NCI-H187 (cell line): Measurements from ENCODE around the gene NCKAP5.

Experiments
- DNase-seq, 2 experiments: peaks; one replicate each; lab custom pipeline; 2025; lab: John Stamatoyannopoulos, UW

The NCKAP5 gene

DNA sequence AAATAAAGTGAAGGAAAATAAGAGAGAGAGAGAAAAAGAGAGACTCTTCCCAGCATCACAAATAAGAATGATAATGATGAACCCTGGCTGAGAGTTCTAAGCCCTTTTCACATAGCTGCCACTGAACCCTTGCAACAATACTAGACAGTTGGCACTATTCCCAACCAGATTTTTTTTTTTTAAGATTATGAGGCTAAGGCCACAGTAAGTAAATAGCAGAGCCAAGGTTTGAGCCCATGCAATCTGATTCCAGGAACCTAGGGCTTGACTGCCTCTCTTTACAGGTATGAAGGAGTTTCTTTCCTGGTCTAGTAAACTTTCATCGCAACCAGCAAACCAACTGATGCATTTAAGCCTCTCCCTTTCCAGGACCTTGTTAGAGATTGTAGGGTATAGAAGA, 424.6 kb downstream of the NCKAP5 start:
- no peak for DNase-seq

DNA sequence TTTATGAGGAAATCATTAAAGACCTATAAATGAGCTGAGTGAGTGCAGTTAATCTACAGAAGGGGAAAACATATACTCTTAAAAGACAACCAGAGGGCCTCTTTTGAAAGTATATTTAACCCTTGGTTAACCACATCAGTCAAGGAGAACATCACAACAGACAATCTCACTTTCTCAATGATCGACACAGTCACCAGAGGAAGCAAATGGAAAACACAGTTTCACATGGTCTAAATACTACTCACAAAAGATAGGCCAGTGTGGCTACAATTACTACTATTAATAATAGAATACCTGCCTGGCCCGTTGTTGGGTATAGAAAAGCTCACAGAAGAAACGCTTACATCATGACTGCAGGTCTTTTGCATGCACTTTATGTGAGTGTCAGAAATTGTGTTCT, 426.2 kb downstream of the NCKAP5 start:
- DNase-seq = no peak

DNA sequence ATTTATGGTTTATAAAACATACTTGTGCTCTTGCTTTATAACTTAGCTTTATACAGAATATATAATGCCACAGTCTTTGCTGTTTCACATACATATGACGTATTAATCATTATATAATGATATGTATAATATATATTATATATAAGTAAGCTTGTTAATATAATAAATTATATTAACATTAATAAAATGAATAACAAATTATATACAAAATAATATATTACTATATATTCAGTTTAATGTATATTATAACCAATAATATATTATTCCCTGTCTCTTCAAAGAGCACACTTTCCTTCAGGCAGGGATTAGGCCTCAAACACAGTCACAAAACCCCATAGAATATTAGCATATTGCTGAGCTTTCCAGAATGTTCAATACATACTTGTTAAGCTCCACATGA, 427.6 kb downstream of the NCKAP5 start:
- no peak for DNase-seq

DNA sequence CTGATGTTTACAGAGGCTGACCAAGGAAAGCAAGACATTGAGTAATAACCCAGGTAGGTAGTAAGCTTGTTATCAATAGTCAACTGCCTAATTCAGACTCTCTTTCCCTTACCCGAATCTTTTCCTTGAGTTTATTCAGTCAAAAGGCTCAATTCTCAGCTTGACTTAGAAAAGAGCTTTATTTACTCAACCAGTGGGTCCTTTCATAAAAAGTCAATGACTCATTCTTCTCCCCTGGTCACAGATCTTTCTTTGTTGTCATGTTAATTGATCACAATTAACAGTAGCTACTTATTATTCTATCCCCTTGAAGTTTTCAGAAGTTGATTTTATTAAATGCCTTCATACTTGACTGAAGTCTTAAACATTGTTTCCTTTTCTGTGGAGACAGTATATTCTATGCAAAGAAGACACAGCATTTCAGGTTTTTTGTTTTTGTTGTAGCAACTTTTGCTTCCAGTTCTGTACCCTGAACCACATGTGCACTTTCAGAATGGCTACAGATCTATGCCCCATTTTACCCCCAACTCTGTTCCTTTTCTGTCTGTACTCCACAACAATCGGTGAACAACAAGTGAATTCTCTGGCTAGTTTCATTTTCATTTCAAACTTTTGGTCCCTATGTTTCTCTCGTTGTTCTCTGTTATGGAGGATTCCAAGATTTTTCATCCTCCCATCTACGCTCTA, 428.3 kb downstream of the NCKAP5 start:
- DNase-seq = no peak

DNA sequence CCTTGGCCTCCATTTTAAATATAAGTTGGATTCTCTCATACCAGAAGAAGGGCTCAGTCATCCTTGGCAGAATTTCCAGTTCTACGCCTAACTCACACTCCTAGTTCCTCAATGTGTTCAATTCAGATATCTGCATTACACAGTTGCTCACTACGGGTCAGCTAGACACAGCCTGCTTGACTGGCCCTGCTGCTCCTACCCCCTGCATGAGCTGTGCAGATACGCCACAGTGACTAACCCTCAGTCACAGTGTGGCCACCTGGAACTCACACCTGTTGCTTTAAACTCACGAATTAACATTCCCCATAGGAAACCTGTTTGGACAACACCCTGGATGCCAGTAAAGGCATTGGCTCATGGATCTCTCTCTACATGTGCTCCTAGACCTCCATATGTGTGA, 429.6 kb downstream of the NCKAP5 start:
- DNase-seq = no peak

DNA sequence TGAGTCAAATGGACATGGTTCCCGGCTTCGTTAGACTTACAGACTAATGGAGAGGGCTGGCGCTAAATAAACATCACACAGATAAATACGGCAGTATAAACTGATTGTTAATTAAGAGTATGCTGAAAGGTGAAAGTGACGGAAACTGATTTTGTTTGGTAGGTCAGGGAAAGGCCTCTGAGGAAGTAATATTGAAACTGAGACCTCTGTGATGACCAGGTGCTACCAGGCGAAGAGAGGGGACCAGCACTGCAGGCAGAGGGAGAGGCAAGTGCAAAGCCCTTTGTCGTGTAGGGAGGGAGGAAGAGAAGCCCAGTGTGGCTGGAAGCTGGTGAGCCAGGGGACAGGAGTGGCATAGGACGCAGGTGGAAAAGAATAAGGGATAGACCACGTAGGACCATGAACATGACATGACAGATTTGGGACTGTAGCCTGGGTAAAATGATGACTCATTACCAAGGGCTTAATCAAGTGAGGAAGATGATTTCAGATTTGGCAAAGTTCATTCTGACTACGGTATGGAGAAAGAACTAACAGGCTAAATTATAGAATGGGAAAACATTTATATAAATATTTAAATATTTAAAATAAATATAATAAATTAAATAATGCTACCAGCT, 433.1 kb downstream of the NCKAP5 start:
- no peak for DNase-seq

DNA sequence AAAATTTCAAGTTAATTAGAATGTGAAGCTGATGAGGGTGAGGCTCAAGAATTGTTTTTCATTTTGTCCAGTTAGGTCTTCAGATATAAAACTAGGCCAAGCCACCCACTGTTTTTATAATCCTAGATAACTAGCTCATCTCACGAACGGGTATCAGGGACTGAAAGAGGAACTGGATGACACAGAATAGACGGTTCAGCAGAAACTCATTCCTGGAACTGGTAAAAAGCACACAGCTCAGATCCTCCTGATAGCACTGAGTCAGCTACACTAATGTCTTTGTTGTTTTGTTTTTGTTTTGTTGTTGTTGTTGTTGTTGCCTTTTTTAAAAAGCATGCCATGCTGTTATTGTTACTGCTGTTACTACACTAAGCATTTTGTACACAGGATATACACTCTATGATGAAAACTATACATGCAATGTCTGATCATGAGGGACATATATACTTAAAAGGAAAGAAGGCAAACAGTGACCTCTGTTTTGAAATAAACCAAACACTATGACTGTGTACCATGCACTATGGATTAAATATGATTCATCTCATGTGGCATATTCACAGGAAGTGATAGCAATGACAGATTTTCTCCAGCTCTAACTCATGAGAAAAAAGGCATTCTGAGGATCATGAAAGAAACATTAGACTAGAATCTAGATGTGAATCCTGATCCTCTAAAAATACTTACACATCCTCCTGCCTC, 437.6 kb downstream of the NCKAP5 start:
- DNase-seq = no peak

DNA sequence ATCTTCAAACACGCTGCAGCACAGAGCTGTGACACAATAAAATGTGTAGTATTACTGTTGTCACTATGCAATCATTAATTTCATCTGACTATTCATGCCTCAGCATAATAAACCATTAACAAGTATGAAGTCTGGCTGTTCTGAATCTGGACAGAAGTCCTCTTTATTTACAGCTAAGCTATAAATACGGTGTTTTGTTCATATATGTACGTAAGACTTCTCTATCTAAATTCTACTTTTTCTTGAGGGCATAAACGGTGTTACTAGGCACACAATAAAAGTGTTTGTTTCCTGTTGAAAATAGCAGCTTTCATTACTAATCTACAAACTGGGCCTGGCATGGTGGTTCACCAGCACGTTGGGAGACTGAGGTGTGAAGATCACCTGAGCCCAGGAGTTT, 443.8 kb downstream of the NCKAP5 start:
- DNase-seq = no peak

DNA sequence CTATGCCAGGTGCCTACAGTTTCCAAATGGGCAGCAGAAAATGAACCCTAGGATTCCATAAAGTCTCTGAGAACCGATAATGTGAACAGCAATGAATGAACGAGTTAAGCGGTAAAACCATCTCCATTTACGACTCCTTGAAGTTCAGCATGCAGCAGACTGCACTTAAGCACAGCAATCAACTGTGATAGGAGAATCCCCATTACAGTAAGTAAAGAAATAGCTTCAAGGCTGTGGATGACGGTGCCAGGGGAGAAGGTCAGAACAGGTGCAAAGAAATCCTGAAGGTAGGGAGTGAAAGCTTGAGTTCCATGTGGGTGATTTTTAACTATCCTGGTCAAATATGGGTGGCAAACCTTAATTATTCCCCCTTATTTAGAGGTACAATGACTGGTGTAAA, 444.4 kb downstream of the NCKAP5 start:
- peak in 1 of 2 experiments; percentile 19 for DNase-seq

DNA sequence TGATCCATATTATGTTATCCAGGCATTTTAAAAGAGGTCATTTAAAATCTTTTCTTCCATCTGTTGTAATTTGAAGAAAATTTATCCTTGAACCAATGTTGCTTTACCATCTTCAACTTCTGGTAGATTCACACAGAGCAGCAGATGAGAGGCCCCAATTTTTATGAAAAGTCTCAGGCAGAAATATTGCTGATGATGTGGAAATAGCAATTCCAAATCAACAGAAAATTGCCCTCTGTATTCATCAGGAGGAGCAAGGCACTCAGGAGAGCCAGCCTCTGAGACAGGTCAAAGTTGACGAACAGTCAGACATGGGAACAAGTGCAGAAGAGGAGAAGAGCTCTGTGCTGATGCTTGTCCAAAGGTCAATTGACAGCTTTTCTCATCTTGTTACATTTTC, 444.9 kb downstream of the NCKAP5 start:
- DNase-seq = no peak

DNA sequence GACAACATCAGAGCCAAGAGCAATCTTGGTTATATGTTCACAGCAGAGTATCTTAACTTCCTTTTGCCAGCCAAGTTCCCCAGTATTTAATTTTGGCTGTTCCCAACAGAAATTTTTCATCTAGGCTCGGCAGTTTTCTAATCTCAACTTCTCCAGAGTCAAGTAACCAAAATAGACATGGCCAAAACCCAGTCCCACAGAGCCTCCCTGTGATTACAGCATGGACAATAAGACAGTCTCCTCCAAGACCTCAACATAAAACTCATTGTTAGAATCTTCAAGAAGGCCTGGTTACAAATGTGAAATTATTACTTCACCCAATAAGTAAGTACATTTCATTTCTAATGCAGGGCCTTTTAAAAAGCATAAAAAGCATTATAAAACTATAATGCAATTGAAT, 445.7 kb downstream of the NCKAP5 start:
- no peak for DNase-seq

DNA sequence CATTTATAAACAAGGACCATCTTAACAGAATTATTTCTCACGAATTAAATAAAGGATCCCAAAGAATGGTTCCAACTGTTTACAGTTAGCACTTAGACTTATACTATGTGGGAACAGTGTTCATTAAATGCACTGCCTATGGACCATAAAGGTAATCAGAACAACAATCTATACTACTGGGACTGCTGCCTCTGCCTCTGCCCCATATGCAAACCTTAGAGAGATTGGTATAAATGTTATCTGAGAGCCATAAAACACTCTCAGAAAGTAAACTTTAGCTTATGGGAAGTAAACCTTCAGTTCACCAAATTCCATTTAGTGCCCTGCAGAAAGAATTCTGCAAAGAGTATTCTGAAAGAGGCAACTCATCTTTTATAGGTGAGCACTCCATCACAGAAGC, 448.0 kb downstream of the NCKAP5 start:
- DNase-seq = no peak

DNA sequence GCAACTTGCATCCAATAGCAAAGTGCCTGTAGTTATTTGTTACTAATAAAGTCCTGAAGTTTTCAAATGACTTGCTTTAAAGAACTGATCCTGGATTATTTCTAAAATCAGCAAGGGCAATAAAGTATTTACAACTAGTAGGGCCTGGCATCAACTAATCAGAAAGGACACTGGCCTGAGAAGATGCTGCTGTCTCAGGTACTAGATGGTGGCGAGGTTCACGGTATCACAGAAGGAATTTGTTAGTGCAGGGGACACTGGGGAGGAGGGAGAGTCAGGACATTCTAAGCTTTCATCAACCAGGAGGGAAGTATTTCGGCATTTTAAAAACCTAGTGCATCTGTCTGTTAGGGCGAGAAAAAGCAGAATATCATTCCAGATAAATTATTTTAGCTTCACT, 458.1 kb downstream of the NCKAP5 start:
- no peak for DNase-seq

DNA sequence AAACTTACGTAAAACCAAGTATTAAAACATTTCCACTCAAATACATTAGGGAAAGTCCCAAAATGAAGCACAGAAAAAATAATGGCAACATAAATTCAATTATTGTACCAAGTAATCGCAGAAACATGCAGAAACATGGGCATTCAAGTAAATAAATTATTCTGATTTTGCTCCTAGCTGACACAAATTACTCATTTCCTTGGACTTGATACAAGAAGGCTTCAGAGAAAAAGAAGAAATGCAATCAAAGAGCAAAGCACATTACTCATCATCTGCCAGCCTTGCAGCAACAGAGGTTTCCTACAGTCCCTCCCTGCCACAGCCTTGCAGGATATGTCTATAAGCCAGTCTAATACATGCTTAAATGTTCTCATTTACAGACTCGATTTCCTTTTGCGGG, 458.5 kb downstream of the NCKAP5 start:
- no peak for DNase-seq

DNA sequence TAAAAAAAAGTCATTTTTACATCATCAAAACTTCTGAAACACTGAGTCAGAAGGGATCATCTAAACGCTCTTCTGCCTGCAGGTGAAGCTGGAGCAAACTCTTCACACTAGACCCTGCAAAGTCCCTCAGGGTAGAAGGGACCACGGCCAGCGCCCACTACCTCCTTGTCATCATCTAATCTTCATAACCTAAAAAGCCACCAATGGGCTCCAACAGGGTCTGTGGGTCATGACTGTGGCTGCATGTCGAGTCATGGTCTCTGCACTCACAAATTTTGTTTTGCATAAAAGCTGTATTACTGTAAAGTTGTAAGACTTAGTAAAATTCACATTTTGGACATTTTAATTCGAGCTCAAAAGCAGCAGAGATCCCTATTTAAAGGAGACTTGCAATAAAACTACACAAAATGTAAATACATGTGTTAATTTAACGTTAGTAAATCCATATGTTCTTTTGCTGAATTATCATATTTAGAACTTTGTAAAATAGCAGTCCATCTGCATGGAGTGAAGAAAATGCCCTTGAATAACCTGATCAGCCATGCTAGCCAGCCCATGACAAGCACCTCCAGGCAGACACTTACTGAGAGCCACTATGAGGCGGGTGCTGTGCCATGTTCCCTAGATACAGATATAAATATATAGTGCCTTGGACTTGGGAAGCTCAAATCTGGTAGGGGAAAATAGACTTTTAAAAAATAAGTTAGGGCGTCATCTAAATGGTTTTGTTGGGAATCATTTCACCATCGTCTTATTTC, 461.0 kb downstream of the NCKAP5 start:
- DNase-seq = no peak

DNA sequence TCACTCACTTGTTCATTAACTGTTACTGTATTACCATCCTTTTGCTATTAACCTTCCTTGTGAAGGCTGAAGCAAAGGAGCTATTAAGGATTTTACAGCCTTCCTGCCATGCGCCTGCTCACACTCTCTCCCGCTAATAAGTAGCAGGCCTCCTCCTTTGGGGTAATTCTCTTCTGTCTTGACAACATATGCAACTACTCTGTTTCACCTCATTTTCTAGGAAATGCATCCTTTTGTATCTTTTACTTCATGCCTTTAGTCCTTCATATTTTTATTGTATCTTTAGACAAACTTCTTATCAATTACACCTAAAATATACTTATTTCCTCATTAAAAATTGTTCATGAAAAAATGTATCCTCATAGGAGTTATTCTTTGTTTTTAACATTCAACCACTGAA, 463.4 kb downstream of the NCKAP5 start:
- DNase-seq = no peak

DNA sequence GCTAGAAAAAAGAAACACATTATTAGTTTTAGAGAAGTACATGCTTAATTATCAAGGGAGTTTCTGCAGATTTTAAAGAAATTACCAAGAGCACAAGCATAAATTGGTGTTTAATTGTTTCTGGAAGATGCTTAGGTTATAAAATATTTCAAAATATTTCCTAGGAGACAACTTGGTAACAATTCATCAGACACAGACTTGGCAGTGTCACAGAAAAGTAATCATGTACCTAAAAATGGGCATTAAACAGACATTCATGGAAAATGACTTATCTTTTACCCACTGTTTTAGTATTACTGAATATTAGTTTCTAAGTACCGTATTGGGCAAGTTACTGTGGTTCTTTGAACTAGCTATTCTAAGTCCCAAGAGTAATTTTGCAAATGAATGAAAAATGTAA, 469.5 kb downstream of the NCKAP5 start:
- DNase-seq = no peak

DNA sequence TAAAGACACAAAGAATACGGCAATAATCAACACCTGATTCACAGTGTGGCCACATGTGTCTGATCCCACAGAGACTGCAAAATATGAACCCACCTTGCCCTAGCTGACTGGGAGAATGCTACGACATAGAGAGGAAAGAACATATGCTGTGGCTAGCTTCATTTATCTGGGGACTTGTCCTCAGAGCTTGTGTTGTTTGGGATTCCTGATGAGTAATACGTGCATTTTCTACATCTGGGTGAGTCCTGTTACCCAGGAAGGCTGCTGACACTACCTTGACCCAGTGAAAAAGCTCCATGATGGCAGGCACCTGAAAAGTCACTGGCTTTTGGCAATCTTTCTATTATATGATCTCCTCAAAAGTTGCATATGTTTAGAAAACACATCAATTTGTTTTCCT, 470.6 kb downstream of the NCKAP5 start:
- no peak for DNase-seq

DNA sequence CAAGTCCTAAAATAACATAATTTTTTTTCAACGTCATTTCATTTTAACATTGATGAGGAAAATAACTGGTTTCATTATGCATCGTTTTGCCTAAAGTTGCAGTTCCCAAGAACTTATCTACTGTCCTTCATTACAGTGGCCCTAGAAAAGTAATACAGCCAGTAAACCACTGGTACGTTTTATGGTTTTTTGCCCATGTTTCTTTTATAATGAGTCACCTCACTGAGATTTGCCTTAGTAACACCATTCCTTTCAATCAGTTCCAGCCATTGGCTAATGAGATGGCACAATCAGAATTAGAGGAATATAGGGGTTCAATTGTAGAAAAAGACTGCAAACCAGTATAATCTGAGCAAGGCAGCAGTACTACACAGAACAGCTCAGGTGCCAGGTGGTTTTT, 475.7 kb downstream of the NCKAP5 start:
- no peak for DNase-seq

DNA sequence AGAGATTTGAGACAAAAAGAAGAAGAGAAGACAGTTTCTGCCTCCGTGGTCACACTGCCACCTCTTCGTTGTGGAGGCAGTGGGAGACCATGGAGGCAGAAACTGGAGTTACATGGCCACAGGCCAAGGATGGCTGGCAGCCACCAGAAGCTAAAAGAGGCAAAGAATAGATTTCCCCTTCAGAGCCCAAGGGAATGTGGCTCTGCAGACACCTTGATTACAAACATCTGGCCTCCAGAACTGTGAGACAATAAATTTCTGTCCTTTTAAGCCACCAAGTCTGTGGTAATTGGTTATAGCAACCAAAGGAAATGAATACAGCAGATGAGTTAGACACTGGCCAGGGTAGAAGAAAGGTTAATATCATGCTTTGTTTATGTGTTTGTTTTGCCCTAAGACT, 477.9 kb downstream of the NCKAP5 start:
- DNase-seq = no peak

DNA sequence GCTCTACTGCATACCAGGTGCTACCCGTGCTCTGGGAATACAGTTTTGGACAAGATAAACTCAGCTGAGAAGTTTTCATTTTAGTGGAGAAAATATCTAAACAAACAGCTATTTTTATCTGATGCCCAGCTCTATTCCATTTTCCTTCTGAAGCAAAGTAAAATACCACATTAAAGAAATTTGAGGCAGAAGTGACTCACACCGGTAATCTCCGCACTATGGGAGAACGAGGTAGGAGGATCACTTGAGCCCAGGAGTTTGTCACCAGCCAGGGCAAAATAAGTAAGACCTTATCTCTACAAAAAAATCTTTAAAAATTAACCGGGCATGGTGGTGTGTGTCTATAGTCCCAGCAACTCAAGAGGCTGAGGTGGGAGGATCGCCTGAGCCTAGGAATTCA, 482.1 kb downstream of the NCKAP5 start:
- DNase-seq = no peak

DNA sequence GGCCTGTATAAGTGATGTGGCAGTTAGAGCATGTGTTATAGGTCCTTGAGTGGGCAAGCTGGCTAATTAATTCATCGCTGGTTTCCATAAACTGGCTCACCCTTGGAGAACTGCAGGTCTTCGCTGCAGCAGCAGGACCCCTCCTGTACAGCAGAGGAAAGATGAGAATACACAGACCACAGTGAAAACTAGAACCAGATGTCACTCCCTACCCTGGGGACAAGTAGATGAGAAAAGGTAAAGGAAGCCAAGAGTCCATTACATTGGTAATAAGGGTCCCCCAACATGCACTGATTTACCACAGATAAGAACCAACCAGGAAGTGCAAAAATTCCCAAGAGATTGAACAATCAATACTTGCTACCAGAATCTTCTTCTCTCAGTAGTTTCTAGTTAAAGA, 482.6 kb downstream of the NCKAP5 start:
- DNase-seq = no peak

DNA sequence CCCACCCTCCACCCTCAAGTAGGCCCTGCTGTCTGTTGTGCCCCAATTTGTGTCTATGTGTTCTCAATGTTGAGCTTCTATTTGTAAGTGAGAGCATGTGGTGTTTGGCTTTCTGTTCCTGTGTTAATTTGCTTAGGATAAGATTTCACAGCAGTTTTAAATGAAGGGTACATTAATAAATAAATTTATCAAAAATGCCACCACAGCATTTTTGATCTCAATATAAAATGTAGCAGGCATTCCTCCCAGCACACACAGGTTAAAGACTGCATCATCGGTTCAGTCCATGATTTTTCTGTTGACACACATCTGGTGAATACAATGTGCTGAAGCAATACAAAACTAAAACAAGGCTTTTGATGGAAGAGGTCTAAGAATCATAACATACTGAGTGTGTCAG, 486.2 kb downstream of the NCKAP5 start:
- DNase-seq = no peak
